ENCODE measurements around the gene PIP5KL1. TPM values are rescaled to one million over a fixed set of nuclear protein-coding genes. Genes with fewer than 3 reads are reported as not detected.
A peak's percentile ranks its signal among the peaks of the same experiment; 100 is the strongest.
"Not testable (repeated sequence)": the region's sequence is repeated elsewhere in the genome, so short reads cannot be mapped to it uniquely, and the experiment has no call there.

PIP5KL1 gene
- total and polyA plus RNA-seq, 8 donors = 0.50 to 98.0 (median 3.3) TPM; not detected in 1

- Histone ChIP-seq H3K4me3 (no peak overlapping the region), H3K27me3 (no peaks in the 10 kb centered on the region), H3K9me3 (no peaks in the 10 kb centered on the region), H3K36me3 (peaks cover 25 to 61% (median 54%) of the 10 kb centered on the region in 4 donors), H3K27ac (peak overlapping the region in 4 of 5 donors; percentile 33 to 58 (median 50)), H3K4me1 (peaks cover 11 to 29% (median 22%) of the 10 kb centered on the region in 4 donors)
- no peak for TF ChIP-seq EP300 (IDR thresholded peaks at IDR 0.05)
- TF ChIP-seq, protein P1, sequence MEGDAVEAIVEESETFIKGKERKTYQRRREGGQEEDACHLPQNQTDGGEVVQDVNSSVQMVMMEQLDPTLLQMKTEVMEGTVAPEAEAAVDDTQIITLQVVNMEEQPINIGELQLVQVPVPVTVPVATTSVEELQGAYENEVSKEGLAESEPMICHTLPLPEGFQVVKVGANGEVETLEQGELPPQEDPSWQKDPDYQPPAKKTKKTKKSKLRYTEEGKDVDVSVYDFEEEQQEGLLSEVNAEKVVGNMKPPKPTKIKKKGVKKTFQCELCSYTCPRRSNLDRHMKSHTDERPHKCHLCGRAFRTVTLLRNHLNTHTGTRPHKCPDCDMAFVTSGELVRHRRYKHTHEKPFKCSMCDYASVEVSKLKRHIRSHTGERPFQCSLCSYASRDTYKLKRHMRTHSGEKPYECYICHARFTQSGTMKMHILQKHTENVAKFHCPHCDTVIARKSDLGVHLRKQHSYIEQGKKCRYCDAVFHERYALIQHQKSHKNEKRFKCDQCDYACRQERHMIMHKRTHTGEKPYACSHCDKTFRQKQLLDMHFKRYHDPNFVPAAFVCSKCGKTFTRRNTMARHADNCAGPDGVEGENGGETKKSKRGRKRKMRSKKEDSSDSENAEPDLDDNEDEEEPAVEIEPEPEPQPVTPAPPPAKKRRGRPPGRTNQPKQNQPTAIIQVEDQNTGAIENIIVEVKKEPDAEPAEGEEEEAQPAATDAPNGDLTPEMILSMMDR (IDR thresholded peaks at IDR 0.05) = no peak
- TF ChIP-seq POLR2AphosphoS5 (IDR thresholded peaks at IDR 0.05) = no peak
- TF ChIP-seq POLR2A (IDR thresholded peaks at IDR 0.05) = no peak
- DNase-seq = no peak
- WGBS, 5 donors = 35 to 57% (median 50%) methylated on average over 3 to 15 of the region's 15 CpGs
- intact Hi-C loops (cut with DNase I; ENCODE audit: low total_unique reads) = no loop called here
Observed at GRCh38 chr9:127884976-127885490, 45.5 kb downstream of the PIP5KL1 start.

DNA sequence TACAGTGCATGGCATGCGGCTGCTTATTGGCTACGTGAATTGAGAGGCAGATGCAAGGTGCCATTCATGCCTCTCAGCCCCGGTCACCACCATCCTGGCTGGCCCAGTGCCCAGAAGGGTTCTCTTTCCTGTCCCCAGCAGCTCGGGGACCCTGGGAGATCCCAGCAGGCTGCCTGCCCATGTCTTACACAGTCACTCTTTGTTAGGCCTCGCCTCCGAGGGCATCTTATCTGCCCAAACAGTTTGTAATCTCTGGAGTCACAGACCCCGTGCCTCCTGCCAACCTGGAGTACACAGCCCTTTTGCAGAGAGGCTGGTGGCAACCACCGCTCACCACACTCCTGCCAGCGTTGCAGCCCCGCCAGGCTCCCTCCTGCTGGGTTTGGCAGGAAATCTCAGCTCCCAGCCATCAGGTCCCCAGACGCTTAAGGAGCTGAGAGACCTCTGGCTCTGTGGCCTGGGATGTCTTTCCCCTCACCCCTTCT, 46.1 kb downstream of the PIP5KL1 start:
- Histone ChIP-seq H3K27ac (peak overlapping the region; percentile 1 to 58 (median 50)), H3K4me3 (no peak overlapping the region), H3K9me3 (no peaks in the 10 kb centered on the region), H3K4me1 (peaks cover 11 to 29% (median 22%) of the 10 kb centered on the region in 4 donors), H3K36me3 (peaks cover 25 to 55% (median 49%) of the 10 kb centered on the region in 4 donors), H3K27me3 (no peaks in the 10 kb centered on the region)
- intact Hi-C loops (cut with DNase I; ENCODE audit: low total_unique reads) = no loop called here
- 24 to 39% (median 30%) methylated on average over 10 to 11 of the region's 11 CpGs for WGBS, 5 donors
- DNase-seq = peak; percentile 79 to 91
- TF ChIP-seq EP300 (IDR thresholded peaks at IDR 0.05) = no peak
- no peak for TF ChIP-seq POLR2A (IDR thresholded peaks at IDR 0.05)
- peak in 2 of 3 donors; percentile 69 to 74 for TF ChIP-seq POLR2AphosphoS5 (IDR thresholded peaks at IDR 0.05)

GRCh38 chr9:127883959-127884358, 46.6 kb downstream of the PIP5KL1 start:
- Histone ChIP-seq H3K36me3 (peaks cover 25 to 50% (median 44%) of the 10 kb centered on the region in 4 donors), H3K27me3 (no peaks in the 10 kb centered on the region), H3K4me1 (peaks cover 11 to 29% (median 22%) of the 10 kb centered on the region in 4 donors), H3K9me3 (no peaks in the 10 kb centered on the region), H3K27ac (peak overlapping the region in 3 of 5 donors; percentile 50 to 58 (median 51)), H3K4me3 (no peak overlapping the region)
- no peak for DNase-seq
- WGBS, 5 donors = 61 to 78% (median 67%) methylated on average over 7 of the region's 7 CpGs
- intact Hi-C loops (cut with DNase I; ENCODE audit: low total_unique reads) = no loop called here
- TF ChIP-seq POLR2A (IDR thresholded peaks at IDR 0.05) (no peak), EP300 (IDR thresholded peaks at IDR 0.05) (no peak), POLR2AphosphoS5 (IDR thresholded peaks at IDR 0.05) (no peak)

DNA sequence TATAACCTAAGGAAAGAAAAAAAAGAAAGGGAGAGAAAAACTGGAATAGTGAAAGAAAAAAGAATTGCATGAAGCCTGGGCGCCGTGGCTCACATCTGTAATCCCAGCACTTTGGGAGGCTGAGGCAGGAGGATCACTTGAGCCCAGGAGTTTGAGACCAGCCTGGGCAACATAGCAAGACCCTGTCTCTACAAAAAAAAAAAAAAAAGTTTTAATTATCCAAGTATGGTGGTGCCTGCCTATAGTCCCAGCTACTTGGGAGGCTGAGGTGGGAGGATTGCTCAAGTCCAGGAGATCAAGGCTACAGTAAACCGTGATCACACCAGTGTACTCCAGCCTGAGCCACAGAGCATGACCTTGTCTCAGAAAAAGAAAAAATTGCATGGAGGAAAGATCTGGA, 48.9 kb downstream of the PIP5KL1 start:
- DNase-seq; H3K9me3 ChIP-seq; H3K4me3 ChIP-seq; H3K27ac ChIP-seq; intact Hi-C loops (cut with DNase I; ENCODE audit: low total_unique reads); H3K27me3 ChIP-seq: not testable (repeated sequence)
- peaks cover 29 to 50% (median 39%) of the 10 kb centered on the region in 4 donors for H3K4me1 ChIP-seq
- WGBS, 5 donors = 79 to 89% (median 87%) methylated on average over 3 of the region's 3 CpGs
- H3K36me3 ChIP-seq = peaks cover 10 to 28% (median 21%) of the 10 kb centered on the region in 4 donors

- TF ChIP-seq POLR2A (IDR thresholded peaks at IDR 0.05) (no peak), EP300 (IDR thresholded peaks at IDR 0.05) (no peak), POLR2AphosphoS5 (IDR thresholded peaks at IDR 0.05) (no peak)
- TF ChIP-seq, protein P1 (IDR thresholded peaks at IDR 0.05) = no peak
- H3K4me3 ChIP-seq = no peak overlapping the region
Observed at GRCh38 chr9:127880143-127880542, 50.4 kb downstream of the PIP5KL1 start.

More at GRCh38 chr9:127880143-127880542, 50.4 kb downstream of the PIP5KL1 start:
- 77 to 79% (median 78%) methylated on average over 8 of the region's 8 CpGs for WGBS, 5 donors
- Histone ChIP-seq H3K4me1 (peaks cover 41 to 59% (median 50%) of the 10 kb centered on the region in 4 donors), H3K27ac (no peak overlapping the region), H3K36me3 (peaks cover 0 to 17% (median 8%) of the 10 kb centered on the region in 4 donors), H3K27me3 (no peaks in the 10 kb centered on the region), H3K9me3 (no peaks in the 10 kb centered on the region)
- no peak for DNase-seq
- intact Hi-C loops (cut with DNase I; ENCODE audit: low total_unique reads) = no loop called here
